ENCODE data around the gene TACR2. TPM values are rescaled to one million over a fixed set of nuclear protein-coding genes. Genes with fewer than 3 reads are reported as not detected.

TACR2 gene
- total RNA-seq, 2 experiments from 2014 or later, result not detected

DNA sequence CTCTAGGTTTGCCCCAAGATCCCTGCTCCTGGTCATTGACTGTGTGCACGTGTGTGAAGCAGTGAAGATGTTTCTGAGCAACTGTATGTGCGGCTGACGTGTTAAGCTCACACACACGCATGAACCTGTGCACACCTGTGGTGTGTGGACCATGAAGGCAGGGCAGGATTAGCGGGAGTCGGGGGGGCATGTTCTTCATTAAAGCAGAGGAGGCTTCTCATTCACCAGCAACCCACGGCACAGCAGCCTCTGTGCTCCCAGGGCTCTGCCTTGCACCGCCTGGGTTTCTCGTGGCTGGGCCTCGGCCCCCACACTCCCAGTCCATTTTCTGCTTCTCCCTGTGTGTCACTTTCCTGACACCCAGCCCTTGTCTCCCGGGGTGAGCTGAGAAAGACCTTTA is 824 bp upstream of the TACR2 start:
- intact Hi-C loops (cut with micrococcal nuclease), result no loop called here
- Mint-ChIP-seq H3K36me3 (ENCODE audit: low read depth) (no peaks in the 10 kb centered on the region), H3K27me3 (peaks cover 1% of the 10 kb centered on the region), H3K27ac (no peak overlapping the region), H3K4me3 (no peak overlapping the region), H3K9me3 (no peaks in the 10 kb centered on the region), H3K4me1 (ENCODE audit: low read depth) (peaks cover 2% of the 10 kb centered on the region)
- POLR2A ChIA-PET, result no interaction called here
- ATAC-seq, result no peak
- no peak for DNase-seq
- CTCF ChIA-PET, result interaction anchor here (1.3 to 1.7 kb wide), 2 partner anchors 9 to 179 kb away, joined by 3 to 8 read pairs; no protein-coding TSS in a partner anchor
- TF ChIP-seq, protein P1, sequence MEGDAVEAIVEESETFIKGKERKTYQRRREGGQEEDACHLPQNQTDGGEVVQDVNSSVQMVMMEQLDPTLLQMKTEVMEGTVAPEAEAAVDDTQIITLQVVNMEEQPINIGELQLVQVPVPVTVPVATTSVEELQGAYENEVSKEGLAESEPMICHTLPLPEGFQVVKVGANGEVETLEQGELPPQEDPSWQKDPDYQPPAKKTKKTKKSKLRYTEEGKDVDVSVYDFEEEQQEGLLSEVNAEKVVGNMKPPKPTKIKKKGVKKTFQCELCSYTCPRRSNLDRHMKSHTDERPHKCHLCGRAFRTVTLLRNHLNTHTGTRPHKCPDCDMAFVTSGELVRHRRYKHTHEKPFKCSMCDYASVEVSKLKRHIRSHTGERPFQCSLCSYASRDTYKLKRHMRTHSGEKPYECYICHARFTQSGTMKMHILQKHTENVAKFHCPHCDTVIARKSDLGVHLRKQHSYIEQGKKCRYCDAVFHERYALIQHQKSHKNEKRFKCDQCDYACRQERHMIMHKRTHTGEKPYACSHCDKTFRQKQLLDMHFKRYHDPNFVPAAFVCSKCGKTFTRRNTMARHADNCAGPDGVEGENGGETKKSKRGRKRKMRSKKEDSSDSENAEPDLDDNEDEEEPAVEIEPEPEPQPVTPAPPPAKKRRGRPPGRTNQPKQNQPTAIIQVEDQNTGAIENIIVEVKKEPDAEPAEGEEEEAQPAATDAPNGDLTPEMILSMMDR (IDR thresholded peaks at IDR 0.05), result no peak

DNA sequence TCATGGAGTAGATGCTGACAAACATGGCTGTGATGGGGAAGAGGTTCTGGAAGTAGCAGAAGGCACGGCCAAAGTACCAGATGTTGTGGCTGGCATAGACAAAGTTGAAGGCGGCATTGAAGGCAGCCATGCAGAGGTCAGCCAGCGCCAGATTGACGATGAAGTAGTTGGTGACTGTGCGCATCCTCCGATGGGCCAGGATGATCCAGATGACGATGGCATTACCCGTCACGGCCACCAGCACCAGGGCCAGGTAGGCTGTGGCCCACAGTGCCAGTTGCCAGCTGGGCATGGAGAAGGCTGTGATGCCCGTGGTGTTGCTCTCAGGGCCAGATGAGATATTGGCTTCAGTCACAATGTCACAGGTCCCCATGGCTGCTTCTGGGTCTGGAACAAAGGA is 767 bp downstream of the TACR2 start:
- DNase-seq (no peak), ATAC-seq (no peak)
- Mint-ChIP-seq H3K9me3 (no peaks in the 10 kb centered on the region), H3K4me1 (ENCODE audit: low read depth) (peaks cover 2% of the 10 kb centered on the region), H3K36me3 (ENCODE audit: low read depth) (no peaks in the 10 kb centered on the region), H3K27me3 (peaks cover 1% of the 10 kb centered on the region), H3K27ac (no peak overlapping the region), H3K4me3 (no peak overlapping the region)
- CTCF ChIA-PET, result no interaction called here
- intact Hi-C loops (cut with micrococcal nuclease), result no loop called here
- POLR2A ChIA-PET, result interaction anchor here (0.8 kb wide), 1 partner anchor 55 kb away, joined by 3 read pairs; no protein-coding TSS in a partner anchor
- TF ChIP-seq, protein P1 (IDR thresholded peaks at IDR 0.05), result no peak

DNA sequence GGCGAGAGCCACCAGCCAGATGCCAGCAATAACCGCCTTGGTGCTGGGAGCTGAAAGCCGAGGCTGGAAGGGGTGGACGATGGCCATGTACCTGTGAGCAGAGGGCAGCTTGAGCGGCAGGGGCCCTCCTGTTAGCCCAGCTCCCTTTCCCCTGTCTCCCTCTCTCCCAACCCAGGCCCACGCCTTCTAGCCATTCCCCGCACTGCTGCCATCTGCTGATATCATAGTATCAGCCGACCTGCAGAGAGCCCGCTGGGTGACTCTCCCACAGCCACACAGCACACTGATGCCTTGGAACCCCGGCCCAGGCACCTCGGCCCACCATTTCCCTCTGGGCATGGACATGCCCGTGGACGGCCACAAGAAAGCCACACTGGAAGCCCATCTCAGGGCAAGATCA is 1.7 kb downstream of the TACR2 start:
- Mint-ChIP-seq H3K27ac (no peak overlapping the region), H3K4me1 (ENCODE audit: low read depth) (peaks cover 5% of the 10 kb centered on the region), H3K27me3 (peaks cover 1% of the 10 kb centered on the region), H3K4me3 (no peak overlapping the region), H3K36me3 (ENCODE audit: low read depth) (no peaks in the 10 kb centered on the region), H3K9me3 (no peaks in the 10 kb centered on the region)
- TF ChIP-seq, protein P1 (IDR thresholded peaks at IDR 0.05), result no peak
- ChIA-PET POLR2A (no interaction called here), CTCF (interaction anchor here (2.7 kb wide), 1 partner anchor 8 kb away, joined by 11 read pairs; no protein-coding TSS in a partner anchor)
- DNase-seq, result no peak
- intact Hi-C loops (cut with micrococcal nuclease), result no loop called here
- ATAC-seq, result no peak

DNA sequence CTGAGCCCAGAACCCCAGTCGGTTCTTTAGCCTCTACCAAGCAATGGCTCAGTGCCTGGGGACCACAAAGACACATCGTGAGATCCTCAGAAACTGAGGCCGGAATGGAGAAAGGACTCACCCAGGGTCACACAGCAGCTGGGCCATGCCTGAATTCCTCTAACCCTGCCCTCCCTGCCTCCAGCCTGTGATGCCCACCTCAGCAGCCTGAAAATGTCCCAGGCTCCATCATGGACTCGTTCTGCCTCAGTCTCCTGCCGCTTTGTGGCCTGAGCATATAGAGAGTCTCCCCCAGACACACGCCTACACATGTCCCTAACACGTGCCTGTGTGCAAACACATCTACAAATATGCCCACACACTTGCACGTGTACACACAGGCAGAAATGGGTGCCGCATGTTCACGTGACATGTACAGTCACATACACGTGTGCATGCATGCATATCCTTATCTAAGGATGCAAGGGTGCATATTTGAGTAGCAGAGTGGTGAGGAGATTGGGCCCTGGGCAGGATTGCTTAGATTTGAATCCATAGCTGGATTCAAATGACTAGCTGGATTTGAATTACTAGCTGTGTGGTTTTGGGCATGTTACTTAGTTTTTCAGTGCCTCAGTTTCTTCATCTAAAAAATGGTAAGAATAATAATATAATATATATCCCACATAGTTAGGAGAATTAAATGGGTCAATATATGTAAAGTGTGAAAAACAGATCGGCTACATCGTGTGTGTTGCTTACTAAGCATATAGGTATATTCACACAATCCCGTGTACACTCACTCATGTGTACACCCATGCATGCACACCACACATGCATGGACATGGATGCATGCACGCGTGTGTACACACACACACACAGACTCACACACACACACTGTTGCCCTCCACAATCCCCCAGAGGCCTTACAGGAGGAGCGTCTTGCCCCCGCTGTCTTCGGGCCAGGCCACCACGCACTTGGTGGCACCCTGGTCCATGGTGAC is 2.4 kb downstream of the TACR2 start:
- POLR2A ChIA-PET, result no interaction called here
- CTCF ChIA-PET, result interaction anchor here (0.5 to 2.7 kb wide), 2 partner anchors 9 to 177 kb away, joined by 3 to 11 read pairs; no protein-coding TSS in a partner anchor
- ATAC-seq (no peak), DNase-seq (no peak)
- H3K27ac Mint-ChIP-seq, result no peak overlapping the region
- intact Hi-C loops (cut with micrococcal nuclease), result no loop called here
- H3K36me3 Mint-ChIP-seq (ENCODE audit: low read depth), result no peaks in the 10 kb centered on the region
- peaks cover 9% of the 10 kb centered on the region for H3K4me1 Mint-ChIP-seq (ENCODE audit: low read depth)
- no peak overlapping the region for H3K4me3 Mint-ChIP-seq
- TF ChIP-seq, protein P1 (IDR thresholded peaks at IDR 0.05), result no peak
- H3K9me3 Mint-ChIP-seq, result no peaks in the 10 kb centered on the region
- H3K27me3 Mint-ChIP-seq, result peaks cover 1% of the 10 kb centered on the region
